ENCODE results near the gene PDE8B. TPM values are rescaled to one million over a fixed set of nuclear protein-coding genes. Genes with fewer than 3 reads are reported as not detected.

The PDE8B gene
- total and polyA plus RNA-seq, 2 experiments from 2014 or later, result 0.83 to 0.84 TPM

DNA sequence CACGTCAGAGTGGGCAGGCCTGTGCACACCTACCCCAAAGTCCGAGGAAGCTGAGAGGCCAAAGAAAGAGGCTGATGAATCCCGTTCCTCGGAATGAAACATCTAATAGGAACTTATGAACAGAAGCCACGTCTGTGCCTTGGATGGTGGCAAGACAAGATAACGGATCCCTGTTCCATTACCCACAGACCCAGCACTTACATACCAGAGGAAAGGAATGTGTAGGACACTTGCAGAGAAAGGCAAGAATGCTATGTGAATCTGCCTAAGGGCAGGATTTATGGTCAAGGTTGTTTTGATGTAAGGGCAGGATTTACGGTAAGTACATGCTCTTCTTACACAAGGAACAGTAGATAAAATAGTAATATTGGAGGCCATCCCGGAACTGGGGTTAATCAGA is 188.4 kb downstream of the PDE8B start:
- no peak overlapping the region for H3K27ac ChIP-seq
- H3K36me3 ChIP-seq, result no peaks in the 10 kb centered on the region
- TF ChIP-seq, protein P1, sequence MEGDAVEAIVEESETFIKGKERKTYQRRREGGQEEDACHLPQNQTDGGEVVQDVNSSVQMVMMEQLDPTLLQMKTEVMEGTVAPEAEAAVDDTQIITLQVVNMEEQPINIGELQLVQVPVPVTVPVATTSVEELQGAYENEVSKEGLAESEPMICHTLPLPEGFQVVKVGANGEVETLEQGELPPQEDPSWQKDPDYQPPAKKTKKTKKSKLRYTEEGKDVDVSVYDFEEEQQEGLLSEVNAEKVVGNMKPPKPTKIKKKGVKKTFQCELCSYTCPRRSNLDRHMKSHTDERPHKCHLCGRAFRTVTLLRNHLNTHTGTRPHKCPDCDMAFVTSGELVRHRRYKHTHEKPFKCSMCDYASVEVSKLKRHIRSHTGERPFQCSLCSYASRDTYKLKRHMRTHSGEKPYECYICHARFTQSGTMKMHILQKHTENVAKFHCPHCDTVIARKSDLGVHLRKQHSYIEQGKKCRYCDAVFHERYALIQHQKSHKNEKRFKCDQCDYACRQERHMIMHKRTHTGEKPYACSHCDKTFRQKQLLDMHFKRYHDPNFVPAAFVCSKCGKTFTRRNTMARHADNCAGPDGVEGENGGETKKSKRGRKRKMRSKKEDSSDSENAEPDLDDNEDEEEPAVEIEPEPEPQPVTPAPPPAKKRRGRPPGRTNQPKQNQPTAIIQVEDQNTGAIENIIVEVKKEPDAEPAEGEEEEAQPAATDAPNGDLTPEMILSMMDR (IDR thresholded peaks at IDR 0.05; ENCODE audit: low read depth, low read length), result no peak
- no peak overlapping the region for H3K4me3 ChIP-seq
- no peaks in the 10 kb centered on the region for H3K27me3 ChIP-seq
- peaks cover 7% of the 10 kb centered on the region for H3K4me1 ChIP-seq (ENCODE audit: low read depth)
- no peaks in the 10 kb centered on the region for H3K9me3 ChIP-seq (ENCODE audit: low read depth)
- no peak for DNase-seq (ENCODE audit: low read depth in 1 of 2, low spot score in 1 of 2)

DNA sequence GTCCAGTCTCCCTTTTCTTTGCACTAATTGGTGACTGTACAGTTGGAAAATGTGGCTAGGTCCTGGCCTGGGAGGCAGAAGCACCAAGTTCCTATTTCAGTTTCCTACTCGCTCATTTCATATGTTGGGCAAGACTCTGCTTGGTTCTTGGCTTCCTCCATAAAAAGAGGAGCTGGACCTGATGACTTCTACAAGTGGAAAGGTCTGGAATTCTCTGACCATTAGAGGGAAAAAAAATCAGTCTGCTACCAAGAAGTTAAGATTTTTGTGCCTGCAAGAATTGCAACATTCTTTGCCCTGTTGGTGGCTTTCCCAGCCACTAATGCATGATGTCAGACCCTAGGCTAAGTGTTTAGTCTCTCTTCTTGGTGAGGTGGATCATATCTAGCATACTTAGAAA is 190.2 kb downstream of the PDE8B start:
- Histone ChIP-seq H3K27ac (no peak overlapping the region), H3K4me3 (no peak overlapping the region), H3K27me3 (no peaks in the 10 kb centered on the region), H3K36me3 (no peaks in the 10 kb centered on the region), H3K4me1 (ENCODE audit: low read depth) (peaks cover 7% of the 10 kb centered on the region), H3K9me3 (ENCODE audit: low read depth) (no peaks in the 10 kb centered on the region)
- TF ChIP-seq, protein P1 (IDR thresholded peaks at IDR 0.05; ENCODE audit: low read depth, low read length), result no peak
- no peak for DNase-seq (ENCODE audit: low read depth in 1 of 2, low spot score in 1 of 2)

DNA sequence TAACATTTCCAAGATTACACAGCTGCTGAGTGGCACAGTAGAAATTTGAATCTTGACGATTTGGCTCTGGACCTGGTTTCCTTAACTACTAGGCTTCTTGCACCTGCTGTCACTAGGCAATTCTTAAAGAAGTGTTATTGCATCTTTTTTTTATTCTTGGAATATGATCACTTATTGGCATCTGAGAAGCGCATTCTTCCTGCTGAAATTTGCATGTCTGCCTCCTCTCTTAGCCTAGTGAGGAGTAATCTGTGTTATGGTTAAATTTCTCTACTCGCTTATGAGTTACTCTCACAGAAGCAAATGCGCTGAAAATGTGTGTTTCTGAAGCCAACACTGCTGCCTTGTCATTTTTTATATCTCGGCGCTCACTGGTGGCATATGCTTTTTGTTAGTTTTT is 192.3 kb downstream of the PDE8B start:
- Histone ChIP-seq H3K4me3 (no peak overlapping the region), H3K36me3 (no peaks in the 10 kb centered on the region), H3K27ac (no peak overlapping the region), H3K27me3 (no peaks in the 10 kb centered on the region), H3K9me3 (ENCODE audit: low read depth) (no peaks in the 10 kb centered on the region), H3K4me1 (ENCODE audit: low read depth) (peaks cover 2% of the 10 kb centered on the region)
- TF ChIP-seq, protein P1 (IDR thresholded peaks at IDR 0.05; ENCODE audit: low read depth, low read length), result no peak
- DNase-seq (ENCODE audit: low read depth in 1 of 2, low spot score in 1 of 2), result no peak

DNA sequence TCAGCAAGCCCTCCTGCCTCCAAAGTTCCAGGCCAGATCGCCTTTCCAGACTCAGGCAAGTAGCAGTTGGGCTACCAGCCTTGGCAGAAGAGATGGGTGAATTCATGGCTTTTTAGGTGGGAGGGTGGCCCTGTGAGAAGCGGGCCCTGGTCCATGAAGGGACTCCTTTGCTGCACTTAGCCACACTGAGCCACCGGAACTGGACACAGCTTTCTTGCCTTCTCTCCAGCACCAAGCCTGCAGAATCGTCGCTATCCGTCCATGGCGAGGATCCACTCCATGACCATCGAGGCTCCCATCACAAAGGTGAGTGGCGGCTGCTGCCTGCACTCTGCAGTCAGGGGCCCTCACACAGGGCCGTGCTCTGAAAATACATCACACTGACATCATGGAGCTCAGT is 196.7 kb downstream of the PDE8B start:
- H3K9me3 ChIP-seq (ENCODE audit: low read depth), result no peaks in the 10 kb centered on the region
- no peak for DNase-seq (ENCODE audit: low read depth in 1 of 2, low spot score in 1 of 2)
- H3K4me1 ChIP-seq (ENCODE audit: low read depth), result no peaks in the 10 kb centered on the region
- no peaks in the 10 kb centered on the region for H3K36me3 ChIP-seq
- H3K27me3 ChIP-seq, result no peaks in the 10 kb centered on the region
- H3K4me3 ChIP-seq, result no peak overlapping the region
- TF ChIP-seq, protein P1 (IDR thresholded peaks at IDR 0.05; ENCODE audit: low read depth, low read length), result no peak
- no peak overlapping the region for H3K27ac ChIP-seq

DNA sequence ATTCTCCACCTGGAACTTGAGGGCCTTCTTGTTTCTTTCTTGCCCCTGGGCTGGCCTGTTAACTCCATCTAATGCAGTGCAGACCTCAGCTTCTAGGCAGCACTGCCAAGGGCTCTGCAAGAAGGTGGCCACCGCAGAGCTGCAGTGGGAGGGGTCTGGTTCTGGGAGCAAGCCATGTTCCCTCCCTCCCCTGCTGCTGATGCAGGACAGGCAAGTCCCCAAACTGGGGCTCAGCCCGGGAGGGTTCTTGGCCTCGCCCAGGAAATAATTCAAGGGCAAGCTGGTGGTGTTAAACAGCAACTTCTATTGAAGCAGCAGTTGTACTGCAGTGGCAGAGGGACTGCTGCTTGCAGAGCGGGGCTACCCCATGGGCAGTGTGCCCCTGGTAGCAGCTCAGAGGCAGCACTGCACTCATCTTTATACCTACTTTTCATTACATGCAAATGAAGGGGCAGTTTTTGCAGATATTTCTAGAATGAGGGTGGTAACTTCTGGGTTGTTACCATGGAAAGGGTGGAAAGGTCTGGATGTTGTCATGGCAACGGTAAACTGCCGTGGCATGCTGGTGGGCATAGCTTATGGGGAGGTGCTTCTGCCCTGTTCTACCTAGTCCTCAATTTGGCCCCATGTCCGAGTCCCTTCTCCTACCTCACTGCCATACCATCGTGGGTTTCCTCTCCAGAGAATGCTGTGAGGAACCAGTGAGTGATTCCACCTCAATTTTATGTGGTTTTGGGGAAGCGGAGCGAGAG is 199.6 kb downstream of the PDE8B start:
- no peak overlapping the region for H3K27ac ChIP-seq
- no peaks in the 10 kb centered on the region for H3K4me1 ChIP-seq (ENCODE audit: low read depth)
- H3K27me3 ChIP-seq, result no peaks in the 10 kb centered on the region
- no peak for DNase-seq (ENCODE audit: low read depth in 1 of 2, low spot score in 1 of 2)
- no peak overlapping the region for H3K4me3 ChIP-seq
- TF ChIP-seq, protein P1 (IDR thresholded peaks at IDR 0.05; ENCODE audit: low read depth, low read length), result no peak
- no peaks in the 10 kb centered on the region for H3K36me3 ChIP-seq
- H3K9me3 ChIP-seq (ENCODE audit: low read depth), result no peaks in the 10 kb centered on the region
